ENCODE results near the gene TRPM1. TPM values are rescaled to one million over a fixed set of nuclear protein-coding genes. Genes with fewer than 3 reads are reported as not detected.

The TRPM1 gene
- total and polyA plus RNA-seq, 2 donors (not counting 1 experiment from before 2014, with no cell fraction given) = not detected

- no peaks in the 10 kb centered on the region for H3K9me3 ChIP-seq (ENCODE audit: control insufficient read depth, insufficient read depth, low read depth, low read length)
- no peak overlapping the region for H2AFZ ChIP-seq (ENCODE audit: low read length)
- no peaks in the 10 kb centered on the region for H3K4me1 ChIP-seq (ENCODE audit: control insufficient read depth, extremely low read depth, insufficient read depth, low read length)
- no peaks in the 10 kb centered on the region for H3K79me2 ChIP-seq (ENCODE audit: control insufficient read depth, insufficient read depth, low read length)
- no peak overlapping the region for H3K4me3 ChIP-seq (replicated peaks in 1 of 4; ENCODE audit: control extremely low read depth in 1 of 4, insufficient read depth in 1 of 4, low read depth in 3 of 4, low read length in 4 of 4)
- no peak for DNase-seq (ENCODE audit: low read depth in 2 of 2)
- H3K9ac ChIP-seq (ENCODE audit: insufficient read depth, low read length) = no peak overlapping the region
- no peak for TF ChIP-seq EZH2 (IDR thresholded peaks at IDR 0.05; ENCODE audit: low read length, missing control alignments)
- no peak for TF ChIP-seq CTCF (conservative IDR thresholded peaks at IDR 0.05 in 1 of 2, IDR thresholded peaks at IDR 0.05 in 1 of 2; ENCODE audit: low read depth in 1 of 2, low read length in 2 of 2)
- no peaks in the 10 kb centered on the region for H4K20me1 ChIP-seq (ENCODE audit: control insufficient read depth, extremely low read depth, insufficient read depth, low read length)
- H3K4me2 ChIP-seq (ENCODE audit: extremely low read depth, insufficient read depth, low read length) = no peak overlapping the region
- no peaks in the 10 kb centered on the region for H3K36me3 ChIP-seq (ENCODE audit: control insufficient read depth, insufficient read depth, low read length)
- H3K27me3 ChIP-seq (ENCODE audit: control insufficient read depth, insufficient read depth, low read length) = no peaks in the 10 kb centered on the region
- H3K27ac ChIP-seq (ENCODE audit: insufficient read depth, low read length) = no peak overlapping the region
Observed at GRCh38 chr15:31040611-31041010, 60.9 kb downstream of the TRPM1 start.

- no peaks in the 10 kb centered on the region for H3K4me1 ChIP-seq (ENCODE audit: control insufficient read depth, extremely low read depth, insufficient read depth, low read length)
- no peak for DNase-seq (ENCODE audit: low read depth in 2 of 2)
- no peak overlapping the region for H3K4me2 ChIP-seq (ENCODE audit: extremely low read depth, insufficient read depth, low read length)
- H3K27me3 ChIP-seq (ENCODE audit: control insufficient read depth, insufficient read depth, low read length) = no peaks in the 10 kb centered on the region
- no peaks in the 10 kb centered on the region for H3K36me3 ChIP-seq (ENCODE audit: control insufficient read depth, insufficient read depth, low read length)
- H3K9ac ChIP-seq (ENCODE audit: insufficient read depth, low read length) = no peak overlapping the region
- H2AFZ ChIP-seq (ENCODE audit: low read length) = no peak overlapping the region
- H3K27ac ChIP-seq (ENCODE audit: insufficient read depth, low read length) = no peak overlapping the region
- TF ChIP-seq EZH2 (IDR thresholded peaks at IDR 0.05; ENCODE audit: low read length, missing control alignments) = no peak
- TF ChIP-seq CTCF (conservative IDR thresholded peaks at IDR 0.05 in 1 of 2, IDR thresholded peaks at IDR 0.05 in 1 of 2; ENCODE audit: low read depth in 1 of 2, low read length in 2 of 2) = no peak
- no peak overlapping the region for H3K4me3 ChIP-seq (replicated peaks in 1 of 4; ENCODE audit: control extremely low read depth in 1 of 4, insufficient read depth in 1 of 4, low read depth in 3 of 4, low read length in 4 of 4)
- no peaks in the 10 kb centered on the region for H3K9me3 ChIP-seq (ENCODE audit: control insufficient read depth, insufficient read depth, low read depth, low read length)
- H3K79me2 ChIP-seq (ENCODE audit: control insufficient read depth, insufficient read depth, low read length) = no peaks in the 10 kb centered on the region
- H4K20me1 ChIP-seq (ENCODE audit: control insufficient read depth, extremely low read depth, insufficient read depth, low read length) = no peaks in the 10 kb centered on the region
Observed at GRCh38 chr15:31039961-31040360, 61.6 kb downstream of the TRPM1 start.

- H3K27me3 ChIP-seq (ENCODE audit: control insufficient read depth, insufficient read depth, low read length) = no peaks in the 10 kb centered on the region
- DNase-seq (ENCODE audit: low read depth in 2 of 2) = no peak
Observed at GRCh38 chr15:31037731-31038477, 63.6 kb downstream of the TRPM1 start.

More at GRCh38 chr15:31037731-31038477, 63.6 kb downstream of the TRPM1 start:
- Histone ChIP-seq H3K79me2 (ENCODE audit: control insufficient read depth, insufficient read depth, low read length) (no peaks in the 10 kb centered on the region), H3K4me2 (ENCODE audit: extremely low read depth, insufficient read depth, low read length) (no peak overlapping the region), H3K4me3 (replicated peaks in 1 of 4; ENCODE audit: control extremely low read depth in 1 of 4, insufficient read depth in 1 of 4, low read depth in 3 of 4, low read length in 4 of 4) (no peak overlapping the region), H3K9me3 (ENCODE audit: control insufficient read depth, insufficient read depth, low read depth, low read length) (no peaks in the 10 kb centered on the region), H3K9ac (ENCODE audit: insufficient read depth, low read length) (no peak overlapping the region), H3K27ac (ENCODE audit: insufficient read depth, low read length) (no peak overlapping the region), H3K36me3 (ENCODE audit: control insufficient read depth, insufficient read depth, low read length) (no peaks in the 10 kb centered on the region), H3K4me1 (ENCODE audit: control insufficient read depth, extremely low read depth, insufficient read depth, low read length) (no peaks in the 10 kb centered on the region), H2AFZ (ENCODE audit: low read length) (no peak overlapping the region), H4K20me1 (ENCODE audit: control insufficient read depth, extremely low read depth, insufficient read depth, low read length) (no peaks in the 10 kb centered on the region)
- TF ChIP-seq EZH2 (IDR thresholded peaks at IDR 0.05; ENCODE audit: low read length, missing control alignments) = no peak
- no peak for TF ChIP-seq CTCF (conservative IDR thresholded peaks at IDR 0.05 in 1 of 2, IDR thresholded peaks at IDR 0.05 in 1 of 2; ENCODE audit: low read depth in 1 of 2, low read length in 2 of 2)

Measured in fibroblast of lung (primary cell).